Measurements from ENCODE around the gene COX8A. TPM values are rescaled to one million over a fixed set of nuclear protein-coding genes. Genes with fewer than 3 reads are reported as not detected.

Gene COX8A
- total and polyA plus RNA-seq, 2 of the 8 experiments (the other 6 are each of a cell fraction or from before 2014, with no cell fraction given) = 365 to 1,720 TPM

DNA sequence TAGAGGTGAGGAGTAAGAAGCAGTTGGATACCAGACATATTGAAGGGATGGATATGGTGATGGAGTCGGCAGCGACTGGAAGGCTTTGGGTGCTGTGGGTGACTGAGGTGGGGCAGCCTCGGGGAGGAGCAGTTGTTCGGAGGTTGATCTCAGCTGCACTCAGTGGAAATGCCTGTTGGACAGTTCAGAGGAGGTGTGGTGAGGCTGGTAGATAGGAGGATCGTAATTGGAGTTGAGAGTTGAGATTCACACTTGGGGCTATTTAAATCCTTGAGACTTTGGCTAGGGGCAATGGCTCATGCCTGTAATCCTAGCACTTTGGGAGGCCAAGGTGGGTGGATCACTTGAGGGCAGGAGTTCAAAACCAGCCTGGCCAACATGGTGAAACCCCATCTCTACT lies 18.7 kb downstream of the COX8A start:
- POLR2A ChIA-PET (ENCODE audit: partially characterized antibody) = no interaction called here
- H3K4me1 ChIP-seq (replicated peaks in 1 of 4; ENCODE audit: control insufficient read depth in 3 of 4, insufficient read depth in 4 of 4, low read length in 3 of 4) = peaks cover under 1 to 5% (median 3%) of the 10 kb centered on the region in 4 experiments; a peak in 6 of 7 replicates
- H2BK20ac ChIP-seq (ENCODE audit: low read length) = no peak overlapping the region
- H3K79me2 ChIP-seq (ENCODE audit: control insufficient read depth in 1 of 2, insufficient read depth in 2 of 2, low read length in 2 of 2) = peaks cover 0 to 17% of the 10 kb centered on the region in 2 experiments; a peak in 2 of 4 replicates
- peaks cover 18% of the 10 kb centered on the region for H3K79me1 ChIP-seq (ENCODE audit: low read depth, low read length)
- H2BK12ac ChIP-seq (ENCODE audit: low read depth, low read length) = no peak overlapping the region
- H2AFZ ChIP-seq (ENCODE audit: low read length) = no peak overlapping the region
- no peaks in the 10 kb centered on the region for H3K9me3 ChIP-seq (ENCODE audit: insufficient read depth in 2 of 2, low read depth in 1 of 2, low read length in 1 of 2)
- no peak overlapping the region for H2BK5ac ChIP-seq (ENCODE audit: low read depth, low read length)
- 90% methylated on average over 5 of the region's 5 CpGs; no CpG with 5 or more reads in 1 of the 2 experiments for WGBS, 2 experiments (ENCODE audit: extremely low coverage in 1 of 2, insufficient coverage in 1 of 2, insufficient read length in 1 of 2, insufficient replicate concordance in 2 of 2, low coverage in 1 of 2, low lambda C conversion rate in 2 of 2, missing lambda C conversion rate in 1 of 2)
- H4K5ac ChIP-seq (ENCODE audit: insufficient read length, low read depth, low read length) = no peak overlapping the region
- no peak overlapping the region for H2BK15ac ChIP-seq (ENCODE audit: low read length)
- H3K27ac ChIP-seq (ENCODE audit: low read depth, low read length) = no peak overlapping the region
- H3K4me2 ChIP-seq (ENCODE audit: insufficient read depth in 1 of 2, low read depth in 2 of 2, low read length in 2 of 2) = no peak overlapping the region
- no peak overlapping the region for H3K9ac ChIP-seq (replicated peaks in 1 of 4; ENCODE audit: extremely low read depth in 1 of 4, low read depth in 3 of 4, low read length in 3 of 4)
- no peak overlapping the region for H2AK5ac ChIP-seq (ENCODE audit: low read depth, low read length)
- H4K8ac ChIP-seq (ENCODE audit: extremely low read depth, insufficient read depth, low read length) = no peak overlapping the region; the same call in 1 of the 2 replicates
- H3K4me3 ChIP-seq (ENCODE audit: extremely low read depth in 1 of 4, insufficient read depth in 2 of 4, low read depth in 3 of 4, low read length in 4 of 4) = no peak overlapping the region
- peaks cover 11 to 41% of the 10 kb centered on the region in 2 experiments for H4K20me1 ChIP-seq (replicated peaks in 1 of 2; ENCODE audit: control insufficient read depth in 1 of 2, insufficient read depth in 2 of 2, low read length in 2 of 2)
- peaks cover 23 to 42% (median 24%) of the 10 kb centered on the region in 4 experiments for H3K36me3 ChIP-seq (ENCODE audit: control insufficient read depth in 2 of 4, insufficient read depth in 4 of 4, low read length in 3 of 4)
- DNase-seq (ENCODE audit: low read depth in 1 of 2, low spot score in 2 of 2) = no peak
- no peak overlapping the region for H3K18ac ChIP-seq (ENCODE audit: extremely low read depth, low read length)
- H3K23me2 ChIP-seq (ENCODE audit: low read depth, low read length) = no peaks in the 10 kb centered on the region
- no peak overlapping the region for H3K4ac ChIP-seq (replicated peaks; ENCODE audit: insufficient read length, low read depth, low read length)
- H4K91ac ChIP-seq (replicated peaks; ENCODE audit: insufficient read length, low read length) = no peak overlapping the region
- H3K23ac ChIP-seq (ENCODE audit: insufficient read length) = no peak overlapping the region
- H3K27me3 ChIP-seq (replicated peaks in 1 of 4; ENCODE audit: control insufficient read depth in 3 of 4, extremely low read depth in 1 of 4, insufficient read depth in 3 of 4, low read length in 3 of 4) = no peaks in the 10 kb centered on the region
- no peak overlapping the region for H3K56ac ChIP-seq (replicated peaks; ENCODE audit: insufficient read length, low read depth, low read length)
- FAIRE-seq = no peak
- H3K14ac ChIP-seq (ENCODE audit: insufficient read length) = no peak overlapping the region
- no peak overlapping the region for H2BK120ac ChIP-seq (replicated peaks; ENCODE audit: low read depth, low read length)
- CTCF ChIA-PET (ENCODE audit: partially characterized antibody) = no interaction called here
- TF ChIP-seq KDM5A (IDR thresholded peaks at IDR 0.05; ENCODE audit: low read length) = no peak
- no peak for TF ChIP-seq TCF12 (IDR thresholded peaks at IDR 0.05; ENCODE audit: low read depth, low read length)
- TF ChIP-seq, protein P1, sequence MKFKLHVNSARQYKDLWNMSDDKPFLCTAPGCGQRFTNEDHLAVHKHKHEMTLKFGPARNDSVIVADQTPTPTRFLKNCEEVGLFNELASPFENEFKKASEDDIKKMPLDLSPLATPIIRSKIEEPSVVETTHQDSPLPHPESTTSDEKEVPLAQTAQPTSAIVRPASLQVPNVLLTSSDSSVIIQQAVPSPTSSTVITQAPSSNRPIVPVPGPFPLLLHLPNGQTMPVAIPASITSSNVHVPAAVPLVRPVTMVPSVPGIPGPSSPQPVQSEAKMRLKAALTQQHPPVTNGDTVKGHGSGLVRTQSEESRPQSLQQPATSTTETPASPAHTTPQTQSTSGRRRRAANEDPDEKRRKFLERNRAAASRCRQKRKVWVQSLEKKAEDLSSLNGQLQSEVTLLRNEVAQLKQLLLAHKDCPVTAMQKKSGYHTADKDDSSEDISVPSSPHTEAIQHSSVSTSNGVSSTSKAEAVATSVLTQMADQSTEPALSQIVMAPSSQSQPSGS (IDR thresholded peaks at IDR 0.05; ENCODE audit: low read length) = no peak
- TF ChIP-seq EZH2 (IDR thresholded peaks at IDR 0.05; ENCODE audit: low read depth, low read length, severe bottlenecking) = no peak
- no peak for TF ChIP-seq POLR2A (IDR thresholded peaks at IDR 0.05; ENCODE audit: control extremely low read depth in 1 of 2, low read depth in 2 of 2, low read length in 2 of 2)
- TF ChIP-seq CHD2 (IDR thresholded peaks at IDR 0.05; ENCODE audit: low read length) = no peak
- TF ChIP-seq JUND (IDR thresholded peaks at IDR 0.05; ENCODE audit: low read length) = no peak
- TF ChIP-seq NANOG (IDR thresholded peaks at IDR 0.05; ENCODE audit: insufficient read depth, low read depth, low read length, poor library complexity, severe bottlenecking) = no peak
- TF ChIP-seq, protein P2, sequence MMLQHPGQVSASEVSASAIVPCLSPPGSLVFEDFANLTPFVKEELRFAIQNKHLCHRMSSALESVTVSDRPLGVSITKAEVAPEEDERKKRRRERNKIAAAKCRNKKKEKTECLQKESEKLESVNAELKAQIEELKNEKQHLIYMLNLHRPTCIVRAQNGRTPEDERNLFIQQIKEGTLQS (IDR thresholded peaks at IDR 0.05; ENCODE audit: insufficient read depth, low read depth, low read length) = no peak
- no peak for TF ChIP-seq TBP (IDR thresholded peaks at IDR 0.05; ENCODE audit: low read depth, low read length)
- TF ChIP-seq, protein P3, sequence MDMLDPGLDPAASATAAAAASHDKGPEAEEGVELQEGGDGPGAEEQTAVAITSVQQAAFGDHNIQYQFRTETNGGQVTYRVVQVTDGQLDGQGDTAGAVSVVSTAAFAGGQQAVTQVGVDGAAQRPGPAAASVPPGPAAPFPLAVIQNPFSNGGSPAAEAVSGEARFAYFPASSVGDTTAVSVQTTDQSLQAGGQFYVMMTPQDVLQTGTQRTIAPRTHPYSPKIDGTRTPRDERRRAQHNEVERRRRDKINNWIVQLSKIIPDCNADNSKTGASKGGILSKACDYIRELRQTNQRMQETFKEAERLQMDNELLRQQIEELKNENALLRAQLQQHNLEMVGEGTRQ (IDR thresholded peaks at IDR 0.05; ENCODE audit: low read length) = no peak
